A673 (cell line): ENCODE results near the gene SLC26A1.

Experiments used
- CTCF ChIP-seq: fragments of 300-800, 200-600 bp; sonication (generic); conservative IDR thresholded peaks from 2 replicates; pipeline ENCODE4 v1.5.1; 2017; ENCODE audit warnings: low read depth, mild to moderate bottlenecking, antibody characterized with exemption, low read length, moderate library complexity, mixed read lengths
- EZH2 ChIP-seq: fragments of 200-600 bp; sonication (generic); IDR thresholded peaks from 2 replicates; pipeline ENCODE4 v1.6.1; 2017; ENCODE audit warnings: borderline replicate concordance, low read depth, mild to moderate bottlenecking, mixed read lengths, antibody characterized with exemption, low read length; ENCODE audit not compliant: poor library complexity, severe bottlenecking

- TF ChIP-seq CTCF: no peak
- no peak for TF ChIP-seq EZH2
Observed at GRCh38 chr4:950136-951020, 42.8 kb downstream of the SLC26A1 start.
